Stimulated activated CD8-positive, alpha-beta memory T cell treated with anti-CD3 and anti-CD28 coated beads, Interleukin-15, amount 100 ng/mL, for 24 hours (primary cell): Measurements from ENCODE around the gene RNF187.

Experiments used
- DNase-seq: peaks from one replicate; pipeline ENCODE4 v3.0.0-alpha.2; 2020; ENCODE audit warnings: low read depth

RNF187 gene

DNA sequence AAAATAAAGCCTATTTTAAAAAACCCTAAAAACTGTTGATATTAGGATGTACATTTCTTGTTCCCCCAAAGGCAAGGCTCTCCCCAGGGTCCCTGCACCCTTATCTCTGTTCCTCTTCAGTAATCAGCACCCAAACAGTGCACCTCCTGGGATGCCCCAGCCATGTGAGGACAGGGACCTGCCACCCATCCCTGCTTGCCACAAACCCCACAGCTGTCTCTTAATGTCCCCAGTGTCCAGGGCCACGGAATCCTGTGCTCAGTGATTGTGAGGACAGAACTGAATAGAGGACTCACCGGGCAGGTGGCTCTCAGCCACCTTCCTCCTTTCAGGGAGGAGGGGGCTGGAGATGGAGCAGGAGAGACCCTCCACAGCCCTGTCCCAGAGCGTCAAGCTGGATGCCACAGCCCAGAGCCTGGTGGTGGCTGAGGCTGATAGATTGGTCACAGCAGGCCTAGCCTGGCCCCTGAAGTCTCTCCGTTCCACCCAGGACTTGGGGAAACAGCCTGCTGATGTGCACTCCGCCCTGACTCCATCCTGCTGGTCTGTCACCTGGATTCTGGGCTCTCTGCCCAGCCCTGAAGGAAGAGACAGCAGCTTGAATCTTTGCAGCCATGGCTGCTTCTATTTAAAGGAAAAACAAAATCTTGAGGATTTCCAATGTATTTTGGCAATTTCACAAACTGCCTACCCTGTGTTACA lies 23.1 kb downstream of the RNF187 start:
- no peak for DNase-seq

- DNase-seq: no peak
These were observed 23.7 kb downstream of the RNF187 start for GRCh38 chr1:228510803-228511413.

- DNase-seq: no peak
These were observed 24.6 kb downstream of the RNF187 start for GRCh38 chr1:228511546-228512445.

GRCh38 chr1:228512781-228513198 lies 25.6 kb downstream of the RNF187 start:
- DNase-seq: no peak

- DNase-seq: no peak
These were observed 26.2 kb downstream of the RNF187 start for GRCh38 chr1:228513236-228513900.

DNA sequence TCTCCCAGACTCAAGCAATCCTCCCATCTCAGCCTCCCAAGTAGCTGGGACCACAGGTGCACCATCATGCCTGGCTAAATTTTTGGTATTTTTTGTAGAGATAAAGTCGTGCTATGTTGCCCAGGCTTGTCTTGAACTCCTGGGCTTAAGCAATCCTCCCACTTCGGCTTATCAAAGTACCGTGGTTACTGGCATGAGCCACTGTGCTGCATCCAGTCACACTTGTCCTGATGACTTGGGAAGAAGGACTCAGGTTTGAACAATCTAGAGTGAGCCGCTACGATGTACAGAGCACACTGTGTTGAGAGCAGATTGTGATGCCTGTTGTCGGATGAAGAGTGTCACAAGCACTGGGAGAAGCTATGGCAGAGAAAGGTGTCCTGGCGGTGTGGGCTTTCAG lies 27.2 kb downstream of the RNF187 start:
- DNase-seq: no peak

DNA sequence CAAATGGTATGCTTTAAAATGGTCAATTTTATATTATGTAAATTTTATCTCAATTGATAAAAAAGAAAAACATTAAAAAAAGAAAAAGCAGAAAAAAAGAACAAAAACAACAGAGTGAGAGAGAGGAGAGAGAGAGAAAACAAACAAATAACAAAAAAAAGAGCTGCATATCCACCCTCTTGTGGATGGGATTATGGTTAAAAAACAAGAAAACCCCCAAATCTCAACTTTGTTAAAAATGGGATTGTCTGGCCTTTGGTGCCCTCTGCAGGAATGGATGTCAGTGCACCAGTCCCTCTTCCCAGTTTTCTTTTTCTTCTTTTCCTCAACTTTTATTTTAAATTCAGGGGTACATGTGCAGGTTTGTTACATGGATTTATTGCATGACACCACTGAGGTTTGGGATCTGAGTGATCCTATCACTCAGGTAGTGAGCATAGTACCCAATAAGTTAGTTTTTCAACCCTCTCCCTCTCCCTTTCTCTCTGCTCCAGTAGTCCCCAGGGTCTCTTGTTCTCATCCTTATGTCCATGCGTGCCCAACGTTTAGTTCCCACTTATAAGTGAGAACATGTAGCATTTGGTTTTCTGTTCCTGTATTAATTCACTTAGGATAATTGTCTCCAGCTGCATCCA lies 28.1 kb downstream of the RNF187 start:
- DNase-seq: no peak

DNA sequence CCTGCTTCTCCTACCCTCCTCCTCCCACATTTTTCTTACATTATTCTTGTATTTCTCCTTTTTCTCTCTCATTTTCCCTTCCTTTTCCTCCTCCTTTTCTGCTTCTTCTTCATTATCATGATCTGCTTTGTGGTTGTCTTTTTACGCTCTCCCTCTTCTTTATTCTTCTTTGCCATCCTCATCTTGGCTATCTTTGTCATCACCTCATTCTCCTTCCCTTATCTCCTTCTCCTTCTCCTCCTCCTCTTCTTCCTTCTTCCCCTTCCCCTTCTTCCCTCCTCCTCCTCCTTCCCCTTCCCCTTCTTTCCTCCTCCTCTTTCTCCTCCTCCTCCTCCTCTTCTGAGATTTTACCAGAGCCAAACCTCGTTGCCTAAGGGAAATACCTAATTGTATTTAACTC lies 30.5 kb downstream of the RNF187 start:
- no peak for DNase-seq

- no peak for DNase-seq
These were observed 40.4 kb downstream of the RNF187 start for GRCh38 chr1:228527596-228527995.

DNA sequence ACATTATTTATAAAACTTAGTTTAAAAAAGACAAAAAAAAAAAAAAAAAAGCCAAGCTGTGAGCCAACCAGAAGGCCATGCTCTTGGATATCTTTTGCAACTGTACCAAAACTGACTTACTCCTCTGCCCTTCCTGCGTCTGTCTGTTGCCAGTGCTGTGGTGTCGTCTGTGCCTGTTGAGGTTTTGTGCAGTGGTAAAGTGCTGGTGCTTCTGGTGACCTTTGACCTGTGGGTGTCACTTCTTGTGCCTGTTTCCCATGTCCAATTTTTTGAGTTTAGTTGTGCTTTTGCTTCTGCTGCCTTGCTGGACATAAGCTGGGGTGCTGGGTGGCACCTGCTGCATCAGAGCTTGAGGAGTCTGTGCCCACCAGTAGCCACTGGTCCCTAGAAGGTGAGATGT lies 41.4 kb downstream of the RNF187 start:
- no peak for DNase-seq

DNA sequence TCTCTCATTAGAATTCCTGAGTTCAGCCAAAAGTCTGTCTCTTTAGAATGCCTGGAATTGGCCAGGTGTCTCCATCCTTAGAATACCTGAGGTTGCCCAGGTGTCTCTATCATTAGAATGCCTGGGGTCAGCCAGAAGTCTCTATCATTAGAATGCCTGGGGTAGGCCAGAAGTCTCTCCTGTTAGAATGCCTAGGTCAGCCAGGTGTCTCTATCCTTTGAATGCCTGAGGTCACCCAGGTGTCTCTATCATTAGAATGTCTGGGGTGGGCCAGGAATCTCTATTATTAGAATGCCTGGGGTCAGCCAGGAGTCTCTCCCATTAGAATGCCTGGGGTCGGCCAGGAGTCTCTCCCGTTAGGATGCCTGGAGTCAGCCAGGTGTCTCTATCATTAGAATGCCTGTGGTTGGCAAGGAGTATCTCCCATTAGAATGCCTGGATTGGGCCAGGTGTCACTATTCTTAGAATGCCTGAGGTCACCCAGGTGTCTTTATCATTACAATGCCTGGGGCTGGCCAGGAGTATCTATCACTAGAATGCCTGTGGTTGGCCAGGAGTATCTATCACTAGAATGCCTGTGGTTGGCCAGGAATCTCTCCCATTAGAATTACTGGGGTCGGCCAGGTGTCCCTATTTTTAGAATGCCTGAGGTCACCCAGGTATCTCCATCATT lies 43.0 kb downstream of the RNF187 start:
- DNase-seq: no peak

- no peak for DNase-seq
These were observed 44.0 kb downstream of the RNF187 start for GRCh38 chr1:228530951-228531731.

- no peak for DNase-seq
These were observed 51.6 kb downstream of the RNF187 start for GRCh38 chr1:228538831-228539230.

DNA sequence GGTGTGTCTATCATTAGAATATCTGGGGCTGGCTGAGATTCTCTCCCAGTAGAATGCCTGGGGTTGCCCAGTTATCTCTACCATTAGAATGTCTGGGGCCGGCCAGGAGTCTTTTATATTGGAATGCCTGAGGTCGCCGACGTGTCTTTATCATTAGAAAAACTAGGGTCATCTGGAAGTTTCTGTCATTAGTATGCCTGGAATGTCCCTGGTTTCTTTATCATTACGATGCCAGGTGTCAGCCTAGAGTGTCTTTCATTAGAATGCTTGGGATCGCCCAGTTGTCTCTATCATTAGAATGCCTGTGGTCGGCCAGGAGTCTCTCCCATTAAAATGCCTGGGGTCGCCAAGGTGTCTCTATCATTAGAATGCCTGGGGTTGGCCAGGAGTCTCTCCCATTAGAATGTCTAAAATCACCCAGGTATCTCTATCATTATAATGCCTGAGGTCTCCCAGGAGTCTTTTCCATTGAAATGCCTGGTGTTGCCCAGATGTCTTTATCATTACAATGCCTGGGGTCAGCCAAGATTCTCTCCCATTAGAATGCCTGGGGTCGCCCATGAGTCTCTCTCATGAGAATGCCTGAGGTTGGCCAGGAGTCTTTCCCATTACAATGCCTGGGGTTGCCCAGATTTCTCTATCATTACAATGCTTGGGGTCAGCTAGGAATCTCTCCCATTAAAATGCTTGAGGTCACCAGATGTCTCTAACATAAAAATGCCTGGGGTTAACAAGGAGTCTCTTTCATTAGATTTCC lies 53.2 kb downstream of the RNF187 start:
- no peak for DNase-seq

DNA sequence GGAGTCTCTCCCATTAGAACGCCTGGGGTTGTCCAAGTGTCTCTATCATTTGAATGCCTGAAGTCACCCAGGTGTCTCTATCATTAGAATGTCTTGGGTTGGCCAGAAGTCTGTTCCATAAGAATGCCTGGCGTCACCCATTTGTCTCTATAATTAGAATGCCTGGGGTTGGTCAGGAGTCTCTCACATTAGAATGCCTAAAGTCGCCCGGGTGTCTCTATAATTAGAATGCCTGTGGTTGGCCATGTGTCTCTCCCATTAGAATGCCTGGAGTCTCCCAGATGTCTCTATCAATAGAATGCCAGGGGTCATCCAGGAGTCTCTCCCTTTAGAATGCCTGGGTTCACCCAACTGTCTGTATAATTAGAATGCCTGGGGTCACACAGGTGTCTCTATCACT lies 54.5 kb downstream of the RNF187 start:
- no peak for DNase-seq

GRCh38 chr1:228542376-228542775 lies 55.2 kb downstream of the RNF187 start:
- no peak for DNase-seq

- no peak for DNase-seq
These were observed 55.8 kb downstream of the RNF187 start for GRCh38 chr1:228542981-228543380.

DNA sequence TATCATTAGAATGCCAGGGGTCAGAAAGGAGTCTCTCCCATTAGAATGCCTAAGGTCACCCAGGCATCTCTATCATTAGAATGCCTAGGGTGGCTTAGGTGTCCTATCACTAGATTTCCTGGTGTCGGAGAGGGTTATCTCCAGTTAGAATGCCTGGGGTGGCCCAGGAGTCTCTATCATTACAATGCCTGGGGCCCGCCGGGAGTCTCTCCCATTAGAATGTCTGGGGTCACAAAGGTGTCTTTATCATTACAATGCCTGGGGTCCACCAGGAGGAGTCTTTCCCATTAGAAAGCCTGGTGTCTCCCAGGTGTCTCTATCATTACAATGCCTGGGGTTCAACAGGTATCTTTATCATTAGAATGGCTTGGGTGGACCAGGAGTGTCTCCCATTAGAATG lies 56.2 kb downstream of the RNF187 start:
- no peak for DNase-seq

GRCh38 chr1:228544021-228544850 lies 57.1 kb downstream of the RNF187 start:
- DNase-seq: no peak
